Left renal cortex interstitium (tissue), 4 donors: ENCODE results near the gene SYCE1. TPM values are rescaled to one million over a fixed set of nuclear protein-coding genes. Genes with fewer than 3 reads are reported as not detected.
"Not testable (repeated sequence)": the region's sequence is repeated elsewhere in the genome, so short reads cannot be mapped to it uniquely, and the experiment has no call there.

Experiments used
- DNase-seq, 4 donors: peaks; one replicate each; pipeline ENCODE4 v3.0.0-alpha.2; 2013; ENCODE audit warnings: low read depth in 4 of 4, low spot score in 2 of 4, missing footprints in 1 of 4
- polyA plus RNA-seq, 4 donors: library from polyadenylated mRNA; unstranded; fragments of 120-200 nt; gene quantifications; one replicate each; pipeline ENCODE4 v1.2.1, GENCODE V29; 2013; ENCODE audit not compliant: insufficient read length in 4 of 4

The SYCE1 gene
- polyA plus RNA-seq, 4 donors = 0.14 to 0.76 (median 0.45) TPM

DNA sequence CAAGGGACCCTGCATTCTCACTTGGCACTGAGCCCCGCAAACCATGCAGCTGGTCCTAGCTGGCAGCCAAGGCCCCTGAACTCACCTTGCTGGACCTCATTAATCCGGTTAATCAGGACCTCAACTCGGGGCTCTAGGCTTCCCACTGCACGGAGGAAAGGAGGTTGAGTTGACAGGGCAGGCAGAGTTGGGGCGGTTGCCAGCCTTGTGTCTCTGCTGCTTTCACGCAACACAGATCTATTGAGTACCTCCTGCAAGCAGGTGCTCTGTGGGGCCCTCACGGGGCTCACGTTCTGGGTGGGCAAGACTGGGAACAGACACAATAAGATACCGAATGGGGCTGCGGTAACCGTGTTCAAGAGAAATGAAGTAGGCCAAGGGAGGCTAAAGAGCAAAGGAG lies 6.2 kb downstream of the SYCE1 start:
- DNase-seq = no peak

DNA sequence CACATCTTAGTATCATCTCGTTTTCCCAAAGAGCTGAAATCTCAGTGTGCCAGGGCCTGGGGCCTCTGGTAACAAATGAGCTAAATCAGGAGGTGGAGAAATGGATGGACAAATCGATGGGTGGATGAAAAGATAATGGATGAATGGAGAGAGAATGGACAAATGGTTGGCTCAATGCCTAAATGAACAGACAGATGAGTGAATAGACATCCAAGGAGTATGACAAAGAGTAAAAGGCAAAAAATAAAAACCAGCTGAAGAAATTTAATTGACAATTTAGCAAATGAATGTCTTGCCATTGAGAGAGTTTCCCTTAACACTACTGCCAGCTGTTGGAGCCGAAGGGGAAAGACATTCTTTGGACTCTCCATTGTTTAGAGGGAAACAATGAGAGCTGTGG lies 8.0 kb downstream of the SYCE1 start:
- DNase-seq = no peak

DNA sequence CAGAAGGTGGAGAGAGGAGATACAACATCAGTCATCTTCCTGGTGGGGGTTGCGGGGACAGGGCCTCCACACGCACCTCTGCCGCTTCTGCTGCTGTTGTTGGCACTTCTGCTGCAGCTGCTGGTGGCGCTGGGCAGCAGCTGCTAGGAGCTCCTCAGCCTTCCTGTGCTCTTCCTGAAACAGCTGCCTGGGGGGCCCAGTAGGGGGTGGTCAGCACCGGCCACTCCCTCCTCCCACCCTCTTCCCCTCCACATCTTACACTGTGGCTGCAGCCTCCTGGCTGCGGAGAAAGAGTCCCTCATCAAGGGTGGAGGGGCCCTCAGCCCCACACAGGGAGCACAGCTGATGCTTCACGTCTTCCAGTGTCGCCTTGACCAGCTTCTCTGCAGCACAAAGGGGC lies 9.9 kb downstream of the SYCE1 start:
- no peak for DNase-seq

DNA sequence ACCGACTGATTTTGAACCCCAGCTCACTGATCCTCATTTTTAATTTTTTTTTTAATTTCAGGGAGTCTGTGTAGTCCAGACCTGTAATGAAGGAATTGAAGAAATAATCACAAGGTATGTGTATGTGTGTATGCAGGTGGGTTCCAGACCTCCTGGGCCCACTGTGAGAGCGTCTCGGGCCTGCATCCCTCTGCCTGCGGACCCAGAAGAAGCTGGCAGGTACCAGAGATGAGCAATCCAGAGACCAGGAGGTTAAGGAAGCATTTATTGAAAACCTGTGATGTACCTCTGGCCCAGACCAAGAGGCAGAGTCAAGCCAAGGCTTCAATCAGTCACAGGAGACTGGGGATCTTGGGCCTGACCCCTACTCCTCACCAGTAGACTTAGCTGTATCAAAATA lies 10.8 kb downstream of the SYCE1 start:
- no peak for DNase-seq

DNA sequence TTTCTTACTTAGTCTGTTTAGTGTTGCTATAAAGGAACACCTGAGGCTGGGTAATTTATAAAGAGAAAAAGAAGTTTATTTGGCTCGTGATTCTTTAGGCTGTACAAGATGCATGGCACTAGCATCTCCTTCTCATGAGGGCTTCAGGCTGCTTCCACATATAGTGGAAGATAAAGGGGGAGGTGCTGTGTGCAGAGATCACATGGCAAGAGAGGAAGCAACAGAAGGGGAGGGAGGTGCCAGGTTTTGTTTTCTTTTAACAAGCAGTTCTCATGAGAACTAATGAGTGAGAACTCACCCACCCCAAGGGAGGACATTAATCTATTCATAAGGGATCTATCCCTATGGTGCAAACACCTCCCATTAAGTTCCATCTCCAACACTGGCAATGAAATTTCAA lies 20.9 kb downstream of the SYCE1 start:
- DNase-seq = no peak

DNA sequence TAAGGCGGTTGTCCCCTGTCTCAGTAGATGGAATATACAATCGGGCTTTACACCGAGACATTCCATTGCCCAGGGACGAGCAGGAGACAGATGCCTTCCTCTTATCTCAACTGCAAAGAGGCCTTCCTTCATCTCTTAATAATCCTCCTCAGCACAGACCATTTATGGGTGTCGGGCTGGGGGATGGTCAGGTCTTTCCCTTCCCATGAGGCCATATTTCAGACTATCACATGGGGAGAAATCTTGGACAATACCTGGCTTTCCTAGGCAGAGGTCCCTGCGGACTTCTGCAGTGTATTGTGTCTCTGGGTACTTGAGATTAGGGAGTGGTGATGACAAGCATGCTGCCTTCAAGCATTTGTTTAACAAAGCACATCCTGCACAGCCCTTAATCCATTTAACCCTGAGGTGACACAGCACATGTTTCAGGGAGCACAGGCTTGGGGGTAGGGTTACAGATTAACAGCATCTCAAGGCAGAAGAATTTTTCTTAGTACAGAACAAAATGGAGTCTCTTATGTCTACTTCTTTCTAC lies 23.9 kb downstream of the SYCE1 start:
- DNase-seq = not testable (repeated sequence)

DNA sequence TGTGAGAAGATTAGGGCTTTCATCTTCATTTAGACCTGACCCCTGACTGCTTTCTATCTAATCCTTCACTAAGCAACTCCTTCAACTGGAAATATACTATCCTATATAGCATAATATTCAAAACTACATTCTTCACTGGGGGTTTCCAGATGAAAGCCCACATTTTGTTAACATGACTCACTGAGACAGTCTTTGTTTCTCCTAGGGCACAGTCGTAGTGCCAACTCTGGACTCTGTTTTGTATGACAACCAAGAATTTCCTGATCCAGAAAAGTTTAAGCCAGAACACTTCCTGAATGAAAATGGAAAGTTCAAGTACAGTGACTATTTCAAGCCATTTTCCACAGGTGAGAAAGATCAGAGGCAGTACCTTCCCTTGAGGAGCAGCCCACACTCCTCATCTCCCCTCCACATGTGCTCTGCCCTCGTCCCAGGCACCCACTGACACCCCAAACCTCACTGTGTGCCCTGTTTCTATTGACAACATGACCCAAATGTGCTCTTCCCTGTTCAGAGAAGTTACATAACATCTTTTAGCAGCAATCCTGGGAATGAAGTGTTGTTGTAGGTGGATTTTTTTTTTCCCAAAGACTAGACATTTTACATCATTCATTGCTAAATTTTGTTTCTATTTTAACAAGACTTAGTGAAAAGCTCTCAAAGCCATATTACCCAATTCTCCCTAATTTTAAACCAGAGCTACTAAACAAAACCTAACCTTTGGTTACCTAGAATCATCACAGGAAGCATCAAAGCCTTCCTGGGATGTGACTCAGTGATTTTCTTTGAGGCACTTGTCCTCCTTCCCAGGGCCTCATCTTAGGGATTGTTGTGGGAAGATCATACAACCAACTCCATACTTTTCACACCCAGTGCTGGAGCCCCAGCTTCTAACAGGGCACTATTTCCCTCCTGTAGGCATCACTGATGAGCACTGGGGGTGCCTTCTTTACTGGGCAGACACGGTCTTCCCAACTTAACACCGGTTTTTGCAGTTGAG lies 27.5 kb downstream of the SYCE1 start:
- DNase-seq = no peak

DNA sequence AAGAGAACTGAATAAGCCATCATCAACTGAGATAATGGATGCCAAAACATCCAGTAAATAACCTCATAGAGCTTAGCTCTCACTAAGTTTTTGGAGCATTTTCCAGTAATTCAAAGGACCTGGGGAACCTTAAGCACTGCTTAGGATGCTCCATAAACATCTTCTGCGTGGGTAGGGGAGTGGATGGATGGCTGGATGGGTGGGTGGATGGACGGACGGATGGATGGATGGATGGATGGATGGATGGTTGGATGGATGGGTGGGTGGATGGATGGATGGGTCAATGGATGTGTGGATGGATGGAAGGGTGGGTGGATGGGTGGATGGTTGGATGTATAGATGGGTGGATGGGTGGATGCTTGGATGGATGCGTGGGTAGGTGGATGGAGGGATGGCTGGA lies 29.2 kb downstream of the SYCE1 start:
- no peak for DNase-seq

DNA sequence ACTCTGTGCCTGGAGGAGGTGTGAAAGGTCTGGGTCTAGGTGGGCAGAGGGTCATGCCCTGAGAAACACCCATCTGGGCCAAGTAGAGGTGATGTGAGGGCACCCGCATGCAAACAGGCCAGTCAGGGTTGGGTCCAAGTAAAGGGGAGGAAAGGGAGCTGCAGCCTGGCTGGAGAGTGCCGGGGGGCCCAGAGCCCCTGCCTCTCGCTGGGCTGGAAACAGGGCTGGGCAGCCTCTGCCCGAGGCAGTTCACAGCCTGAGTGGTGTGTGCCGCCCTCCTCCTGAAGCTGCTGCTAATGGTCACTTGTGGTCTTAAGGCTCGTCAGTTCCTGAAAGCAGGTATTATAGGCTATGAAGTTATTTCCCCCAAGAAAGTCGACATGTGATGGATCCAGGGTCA lies 31.0 kb downstream of the SYCE1 start:
- no peak for DNase-seq

DNA sequence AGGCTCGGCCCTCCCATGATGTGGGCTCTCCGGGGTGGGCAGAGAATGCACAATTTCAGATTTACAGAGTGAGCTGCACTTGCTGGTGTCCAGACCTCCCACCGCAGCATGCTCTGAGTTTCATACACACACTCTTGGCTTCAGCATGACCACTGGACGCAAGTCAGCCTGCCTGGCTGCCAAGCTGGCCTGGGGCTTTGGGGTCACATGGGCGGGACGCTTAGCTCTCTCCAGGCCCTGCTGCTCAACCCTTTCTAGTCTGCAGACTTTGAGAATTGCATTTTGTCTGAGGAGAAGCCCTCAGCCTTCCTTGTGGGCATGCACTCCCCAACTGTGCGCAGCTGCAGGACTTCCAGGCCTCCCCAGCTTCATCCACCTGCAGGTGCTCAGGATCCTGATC lies 32.5 kb downstream of the SYCE1 start:
- no peak for DNase-seq

DNA sequence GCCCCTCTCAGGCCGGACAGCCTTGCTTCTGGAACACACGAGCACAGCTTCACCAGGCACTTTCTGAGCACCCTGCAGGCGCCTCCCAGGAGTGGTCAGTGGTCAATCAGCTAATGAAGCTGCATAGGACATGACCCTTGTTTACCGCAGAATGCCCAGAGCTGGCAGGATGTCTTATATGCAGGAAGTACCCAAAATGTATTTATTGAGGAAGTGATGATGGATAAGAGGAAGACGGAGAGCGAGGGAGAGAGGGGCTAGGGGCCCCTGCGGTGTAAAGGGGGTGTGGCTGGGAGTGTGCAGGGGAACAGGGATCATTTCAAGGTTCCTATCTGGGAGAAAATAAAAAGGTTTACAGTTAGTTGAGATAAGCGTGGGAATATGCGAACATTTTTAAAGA lies 34.9 kb downstream of the SYCE1 start:
- no peak for DNase-seq

DNA sequence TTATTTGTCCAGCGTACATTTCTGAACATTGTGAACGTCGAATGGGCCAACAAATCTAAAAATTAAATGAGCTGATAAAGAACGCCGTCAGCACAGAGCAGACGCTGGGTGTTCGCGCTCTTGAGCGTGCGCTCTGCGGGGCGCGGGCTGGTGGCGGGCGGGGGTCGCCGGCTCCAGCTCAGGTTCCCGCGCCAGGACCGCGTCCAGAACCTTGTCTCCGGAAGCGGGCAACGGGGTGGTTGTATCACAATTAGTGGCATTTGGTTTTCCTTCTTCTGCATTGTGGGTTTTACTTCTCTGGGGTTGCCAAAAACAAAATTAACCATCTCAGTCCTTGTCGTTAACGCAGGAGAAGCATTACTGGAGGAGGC lies 35.8 kb downstream of the SYCE1 start:
- DNase-seq = no peak

DNA sequence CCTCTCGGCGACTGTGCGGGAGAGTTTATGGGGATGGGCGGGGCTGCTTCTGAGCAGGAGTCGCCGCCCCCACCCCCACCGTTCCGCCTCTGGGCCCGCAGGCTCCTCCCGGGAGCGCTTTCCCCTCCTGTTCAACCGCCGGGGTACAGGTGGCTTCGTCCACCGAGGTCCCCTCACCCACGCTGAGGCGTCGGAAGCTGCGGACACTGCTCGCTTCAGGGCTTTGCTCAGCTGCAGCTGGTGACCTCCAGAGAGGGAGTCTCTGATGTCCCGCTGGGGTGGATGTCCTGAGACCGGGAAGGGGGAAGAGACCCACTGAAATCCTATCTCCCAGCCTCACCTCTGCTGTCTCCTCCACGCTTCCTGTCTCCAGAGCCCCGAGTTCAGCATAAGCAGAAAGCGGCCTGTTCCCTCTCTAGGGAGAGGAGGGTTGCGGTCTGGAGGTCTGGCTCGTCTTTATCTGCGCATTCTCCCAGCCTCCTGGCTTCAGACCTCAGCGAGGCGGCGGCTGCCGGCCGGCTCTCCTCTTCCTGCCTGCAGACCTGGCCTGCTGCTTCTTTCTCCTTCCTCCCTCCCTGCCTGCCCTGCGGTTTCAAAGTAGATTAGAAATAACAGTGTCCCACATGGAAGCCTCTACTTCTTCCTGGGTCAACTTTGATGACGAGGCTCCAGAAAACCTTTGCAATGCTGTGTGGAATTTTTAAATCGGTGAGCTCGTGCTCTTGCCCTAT lies 36.4 kb downstream of the SYCE1 start:
- DNase-seq = no peak

DNA sequence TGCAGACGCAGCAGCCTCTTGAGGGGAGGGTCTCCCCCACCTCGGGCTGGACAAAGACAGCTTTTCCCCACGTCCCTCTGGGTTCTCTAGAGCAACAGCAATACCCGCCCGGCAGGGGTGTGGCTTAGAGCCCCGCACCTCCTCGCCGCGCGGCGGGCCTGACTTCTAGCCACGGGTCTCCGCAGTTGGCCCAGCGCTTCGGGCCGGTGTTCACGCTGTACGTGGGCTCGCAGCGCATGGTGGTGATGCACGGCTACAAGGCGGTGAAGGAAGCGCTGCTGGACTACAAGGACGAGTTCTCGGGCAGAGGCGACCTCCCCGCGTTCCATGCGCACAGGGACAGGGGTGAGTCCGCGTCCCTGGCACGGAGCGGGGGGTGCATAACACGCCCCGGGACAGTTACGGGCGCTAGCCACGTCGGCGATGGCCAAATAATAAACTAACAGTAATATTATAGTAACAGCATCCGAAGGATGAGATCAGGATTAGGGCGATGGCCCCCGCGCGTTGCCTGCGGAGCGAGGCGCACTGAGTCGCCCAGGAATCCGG lies 37.0 kb downstream of the SYCE1 start:
- DNase-seq = no peak

DNA sequence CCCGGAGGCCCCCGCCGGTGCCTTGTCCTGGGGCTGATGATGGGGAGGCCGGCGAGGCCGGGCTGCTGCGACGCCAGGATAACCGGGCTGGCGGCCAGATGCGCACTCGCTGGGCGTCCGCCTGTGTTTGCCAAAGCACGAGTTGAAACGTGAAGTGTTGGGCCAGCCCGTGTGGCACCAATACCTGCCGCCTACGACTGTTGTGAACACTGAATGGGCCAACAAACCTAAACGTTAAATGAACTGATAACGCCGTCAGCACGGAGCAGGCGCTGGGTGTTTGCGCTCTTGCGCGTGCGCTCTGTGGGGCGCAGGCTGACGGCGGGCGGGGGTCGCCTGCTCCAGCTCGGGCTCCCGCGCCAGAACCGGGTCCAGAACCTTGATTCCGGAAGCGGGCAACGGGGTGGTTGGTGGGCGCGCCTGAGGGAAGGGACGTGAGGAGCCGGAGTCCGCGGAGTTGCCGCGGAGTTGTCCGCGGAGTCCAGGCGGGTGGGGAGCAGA lies 37.6 kb downstream of the SYCE1 start:
- DNase-seq = no peak

DNA sequence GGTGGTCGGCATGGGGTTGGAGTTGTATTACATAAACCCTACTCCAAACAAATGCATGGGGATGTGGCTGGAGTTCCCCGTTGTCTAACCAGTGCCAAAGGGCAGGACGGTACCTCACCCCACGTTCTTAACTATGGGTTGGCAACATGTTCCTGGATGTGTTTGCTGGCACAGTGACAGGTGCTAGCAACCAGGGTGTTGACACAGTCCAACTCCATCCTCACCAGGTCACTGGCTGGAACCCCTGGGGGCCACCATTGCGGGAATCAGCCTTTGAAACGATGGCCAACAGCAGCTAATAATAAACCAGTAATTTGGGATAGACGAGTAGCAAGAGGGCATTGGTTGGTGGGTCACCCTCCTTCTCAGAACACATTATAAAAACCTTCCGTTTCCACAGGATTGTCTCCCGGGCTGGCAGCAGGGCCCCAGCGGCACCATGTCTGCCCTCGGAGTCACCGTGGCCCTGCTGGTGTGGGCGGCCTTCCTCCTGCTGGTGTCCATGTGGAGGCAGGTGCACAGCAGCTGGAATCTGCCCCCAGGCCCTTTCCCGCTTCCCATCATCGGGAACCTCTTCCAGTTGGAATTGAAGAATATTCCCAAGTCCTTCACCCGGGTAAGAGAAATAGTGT lies 38.3 kb downstream of the SYCE1 start, which contains the start of gene CYP2E1:
CYP2E1 (plus strand) TSS at position 407 of the 632 bp plus-strand sequence; CDS start at position 440, 33 bp downstream.
- no peak for DNase-seq

DNA sequence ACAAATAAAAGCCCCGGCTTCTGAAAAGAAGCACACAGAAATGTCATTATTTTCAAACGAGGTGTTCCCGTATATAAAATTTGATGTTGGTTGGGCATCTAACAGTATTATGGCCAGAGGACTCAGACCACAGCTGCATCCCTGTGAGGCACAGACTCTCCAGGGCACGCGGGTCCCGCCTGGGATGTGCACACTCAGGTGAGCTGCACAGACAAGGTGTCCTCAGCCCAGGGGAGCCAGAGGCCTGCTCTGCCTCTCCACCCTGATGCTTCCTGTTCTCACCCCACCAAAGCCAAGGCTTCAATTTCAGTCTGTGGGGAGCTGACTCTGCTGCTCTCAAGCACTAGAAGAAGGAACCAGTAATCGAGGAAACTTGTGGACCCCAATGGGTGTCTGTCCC lies 39.9 kb downstream of the SYCE1 start:
- no peak for DNase-seq

DNA sequence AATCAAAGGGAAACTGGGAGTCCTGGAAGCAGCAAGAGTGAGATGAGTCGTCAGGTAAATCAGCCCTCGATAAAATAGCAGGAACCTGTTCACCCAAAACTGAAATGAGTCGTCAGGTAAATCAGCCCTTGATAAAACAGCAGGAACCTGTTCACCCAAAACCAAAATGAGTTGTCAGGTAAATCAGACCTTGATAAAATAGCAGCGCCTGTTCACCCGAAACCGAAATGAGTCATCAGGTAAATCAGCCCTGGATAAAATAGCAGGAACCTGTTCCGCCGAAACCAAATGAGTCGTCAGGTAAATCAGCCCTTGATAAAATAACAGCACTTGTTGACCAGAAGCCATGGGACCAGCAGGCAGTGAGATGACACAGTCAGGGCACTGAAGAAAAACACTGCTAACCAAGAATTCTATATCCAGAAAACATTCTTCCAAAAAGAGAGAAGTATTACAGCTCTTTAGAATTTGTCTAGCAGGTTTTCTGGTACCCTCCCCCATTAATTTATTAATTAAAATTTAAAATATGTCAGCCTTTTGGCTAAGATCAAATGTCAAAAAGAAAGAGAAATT lies 41.7 kb downstream of the SYCE1 start:
- DNase-seq = no peak

DNA sequence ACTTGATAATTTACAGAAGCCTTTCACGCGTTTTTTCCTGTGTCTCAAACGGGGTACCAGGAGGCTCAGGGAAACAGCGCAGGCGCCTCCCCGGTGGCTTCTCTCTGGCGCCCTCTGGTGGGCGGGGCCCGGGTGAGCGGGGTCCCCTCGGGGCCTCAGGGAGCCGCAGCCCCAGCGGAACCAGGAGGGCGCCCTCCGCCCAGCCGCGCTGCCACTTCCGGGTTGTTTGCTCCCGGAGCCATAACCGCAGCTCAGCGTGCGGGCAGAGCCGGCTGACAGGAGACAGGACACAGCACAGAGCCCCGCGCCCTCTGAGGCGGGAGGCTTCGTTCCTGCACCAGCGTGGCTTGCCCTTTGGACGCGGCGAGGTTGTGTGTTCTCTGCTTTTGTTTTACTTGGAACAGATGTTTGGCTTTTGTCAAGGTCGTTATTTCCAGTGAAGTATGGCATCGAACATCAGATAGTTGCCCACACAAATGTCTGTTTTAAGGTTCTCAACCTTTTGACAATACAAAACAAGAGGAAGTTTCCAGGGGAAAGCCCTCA lies 45.1 kb downstream of the SYCE1 start:
- DNase-seq = peak in 2 of 4 donors; percentile 15 to 16

DNA sequence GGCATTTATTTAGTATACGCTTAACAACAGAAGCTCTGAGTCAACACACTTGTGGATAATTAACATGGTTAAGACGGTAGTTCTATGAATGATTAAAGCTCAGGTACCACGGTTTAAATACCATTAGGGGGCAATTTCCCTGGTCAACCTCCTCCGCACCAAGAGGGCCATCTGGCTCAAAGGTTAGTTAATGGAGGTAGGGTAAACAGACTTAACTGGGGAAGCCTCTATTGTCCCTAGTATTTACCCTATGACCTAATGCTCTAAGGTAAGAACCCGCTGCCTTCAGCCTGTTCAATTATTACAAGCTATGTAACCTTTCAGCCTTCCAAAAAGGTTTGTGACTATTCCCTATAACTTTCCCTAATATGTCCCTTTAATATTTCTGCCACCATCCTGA lies 46.9 kb downstream of the SYCE1 start:
- not testable (repeated sequence) for DNase-seq
